Glutamatergic neuron (in vitro differentiated cells): ENCODE data around the gene KRT15. TPM values are rescaled to one million over a fixed set of nuclear protein-coding genes. Genes with fewer than 3 reads are reported as not detected.

Source experiments
- DNase-seq: peaks from one replicate; pipeline ENCODE4 v3.0.0; 2022
- H3K27ac Mint-ChIP-seq: one replicate; pipeline ENCODE4 v1.8.0; 2020; ENCODE audit warnings: mild to moderate bottlenecking, mixed read lengths, inconsistent platforms; ENCODE audit not compliant: unreplicated experiment
- H3K27me3 Mint-ChIP-seq: one replicate; pipeline ENCODE4 v1.8.0; 2020; ENCODE audit warnings: mild to moderate bottlenecking, moderate library complexity, mixed read lengths, inconsistent platforms; ENCODE audit not compliant: unreplicated experiment
- H3K36me3 Mint-ChIP-seq: one replicate; pipeline ENCODE4 v1.8.0; 2020; ENCODE audit warnings: mild to moderate bottlenecking, mixed read lengths, inconsistent platforms; ENCODE audit not compliant: unreplicated experiment
- H3K4me1 Mint-ChIP-seq: one replicate; pipeline ENCODE4 v1.8.0; 2020; ENCODE audit warnings: mild to moderate bottlenecking, low read depth, mixed read lengths, inconsistent platforms; ENCODE audit not compliant: unreplicated experiment
- H3K4me3 Mint-ChIP-seq: one replicate; pipeline ENCODE4 v1.8.0; 2020; ENCODE audit warnings: mild to moderate bottlenecking, mixed read lengths, inconsistent platforms; ENCODE audit not compliant: unreplicated experiment
- H3K9me3 Mint-ChIP-seq: one replicate; pipeline ENCODE4 v1.8.0; 2020; ENCODE audit warnings: mild to moderate bottlenecking, moderate library complexity, mixed read lengths, inconsistent platforms; ENCODE audit not compliant: unreplicated experiment
- long read RNA-seq: library from polyadenylated mRNA; unstranded; transcript quantifications from one replicate; pipeline ENCODE4 v2.0.0, GENCODE V29; 2020; ENCODE audit not compliant: unreplicated experiment
- total RNA-seq: library from RNA; stranded (reverse); fragmentation: NEBNext Ultra II Directional; extraction: Animal tissue kit (Norgen Biotek cat#: 25700); gene quantifications from one replicate; pipeline ENCODE4 v1.2.1, GENCODE V29; 2021; ENCODE audit not compliant: unreplicated experiment
- TF ChIP-seq, protein P1 (sequence below): fragments of 200-600 bp; sonication (generic); IDR thresholded peaks from one replicate; pipeline ENCODE4 v1.5.0; 2021; ENCODE audit not compliant: partially characterized antibody, unreplicated experiment

The KRT15 gene
- not detected for total RNA-seq
- long read RNA-seq: 0 reads

DNA sequence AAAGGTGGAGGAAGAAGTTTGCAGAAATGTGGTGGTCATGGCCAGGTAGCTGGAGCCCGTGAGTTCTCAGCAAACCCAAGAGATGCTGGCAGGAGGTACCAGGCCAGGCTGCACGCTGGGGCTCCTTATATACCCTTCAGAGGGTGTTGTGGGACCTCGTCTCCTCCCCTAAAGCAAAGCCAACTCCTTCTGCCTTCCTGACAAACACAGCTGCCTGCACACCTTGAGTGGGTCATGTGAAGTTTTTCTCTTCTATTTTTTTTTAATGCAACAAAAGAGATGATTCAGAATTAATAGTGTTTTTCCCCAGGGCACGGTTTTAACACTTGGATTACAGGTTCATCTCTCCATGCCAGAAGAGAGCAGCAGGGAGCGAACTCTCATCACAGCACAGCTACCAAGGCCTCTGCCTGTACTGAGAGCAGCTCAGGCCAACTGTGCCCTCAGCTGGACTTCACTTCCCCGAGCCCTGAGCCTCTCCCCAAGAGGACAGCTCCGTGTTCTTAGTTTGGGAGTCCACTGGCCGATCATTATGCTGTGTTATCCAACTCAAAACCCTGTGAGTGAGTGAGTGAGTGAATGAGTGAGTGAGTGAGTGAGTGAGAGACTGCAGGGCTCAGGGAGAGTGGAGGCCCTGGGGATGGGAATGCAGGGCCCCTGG is at the start of gene KRT15:
KRT15 (minus strand) TSS at position 102 of the 661 bp plus-strand sequence; CDS start at position 39, 63 bp downstream.
- TF ChIP-seq, protein P1, sequence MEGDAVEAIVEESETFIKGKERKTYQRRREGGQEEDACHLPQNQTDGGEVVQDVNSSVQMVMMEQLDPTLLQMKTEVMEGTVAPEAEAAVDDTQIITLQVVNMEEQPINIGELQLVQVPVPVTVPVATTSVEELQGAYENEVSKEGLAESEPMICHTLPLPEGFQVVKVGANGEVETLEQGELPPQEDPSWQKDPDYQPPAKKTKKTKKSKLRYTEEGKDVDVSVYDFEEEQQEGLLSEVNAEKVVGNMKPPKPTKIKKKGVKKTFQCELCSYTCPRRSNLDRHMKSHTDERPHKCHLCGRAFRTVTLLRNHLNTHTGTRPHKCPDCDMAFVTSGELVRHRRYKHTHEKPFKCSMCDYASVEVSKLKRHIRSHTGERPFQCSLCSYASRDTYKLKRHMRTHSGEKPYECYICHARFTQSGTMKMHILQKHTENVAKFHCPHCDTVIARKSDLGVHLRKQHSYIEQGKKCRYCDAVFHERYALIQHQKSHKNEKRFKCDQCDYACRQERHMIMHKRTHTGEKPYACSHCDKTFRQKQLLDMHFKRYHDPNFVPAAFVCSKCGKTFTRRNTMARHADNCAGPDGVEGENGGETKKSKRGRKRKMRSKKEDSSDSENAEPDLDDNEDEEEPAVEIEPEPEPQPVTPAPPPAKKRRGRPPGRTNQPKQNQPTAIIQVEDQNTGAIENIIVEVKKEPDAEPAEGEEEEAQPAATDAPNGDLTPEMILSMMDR: no peak
- H3K4me1 Mint-ChIP-seq: no peaks in the 10 kb centered on the region
- no peaks in the 10 kb centered on the region for H3K36me3 Mint-ChIP-seq
- H3K9me3 Mint-ChIP-seq: peaks cover 3% of the 10 kb centered on the region
- H3K4me3 Mint-ChIP-seq: no peak within 1 kb of the TSS
- DNase-seq: no peak
- peaks cover 2% of the 10 kb centered on the region for H3K27me3 Mint-ChIP-seq
- no peak within 1 kb of the TSS for H3K27ac Mint-ChIP-seq

DNA sequence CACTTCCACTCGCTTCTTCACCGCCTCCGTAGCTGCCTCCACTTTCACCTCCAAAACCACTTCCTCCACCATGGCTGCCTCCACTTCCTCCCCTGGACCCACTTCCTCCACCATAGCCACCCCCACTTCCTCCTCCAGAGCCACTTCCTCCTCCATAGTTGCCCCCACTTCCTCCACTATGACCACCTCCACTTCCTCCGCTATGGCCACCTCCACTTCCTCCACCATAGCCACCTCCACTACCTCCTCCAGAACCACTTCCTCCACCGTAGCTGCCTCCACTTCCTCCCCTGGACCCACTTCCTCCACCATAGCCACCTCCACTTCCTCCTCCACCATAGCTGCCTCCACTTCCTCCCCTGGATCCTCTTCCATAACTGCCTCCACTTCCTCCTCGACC is 48.6 kb upstream of the KRT15 start:
- Mint-ChIP-seq H3K27me3 (peaks cover 2% of the 10 kb centered on the region), H3K9me3 (peaks cover 1% of the 10 kb centered on the region), H3K36me3 (no peaks in the 10 kb centered on the region), H3K4me3 (no peak overlapping the region), H3K27ac (no peak overlapping the region), H3K4me1 (no peaks in the 10 kb centered on the region)
- TF ChIP-seq, protein P1: no peak
- no peak for DNase-seq

DNA sequence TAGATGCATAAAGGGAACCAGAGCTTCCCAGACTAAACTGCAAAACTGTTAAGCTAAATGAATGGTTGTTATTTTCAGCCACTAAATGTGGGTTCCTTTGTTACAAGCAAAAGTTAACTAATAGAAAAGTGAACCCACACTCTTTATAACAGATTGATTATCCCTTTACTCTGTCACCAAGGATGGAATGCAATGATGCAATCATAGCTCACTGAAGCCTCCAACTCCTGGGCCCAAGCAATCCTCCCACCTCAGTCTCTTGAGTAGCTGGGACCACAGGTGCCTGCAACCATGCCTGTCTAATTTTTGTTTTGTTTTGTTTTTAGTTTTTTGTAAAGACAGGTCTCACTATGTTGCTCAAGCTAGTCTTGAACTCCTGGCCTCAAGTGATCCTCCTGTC is 46.6 kb upstream of the KRT15 start:
- DNase-seq: no peak
- H3K27me3 Mint-ChIP-seq: peaks cover 2% of the 10 kb centered on the region
- H3K4me1 Mint-ChIP-seq: no peaks in the 10 kb centered on the region
- peaks cover 1% of the 10 kb centered on the region for H3K9me3 Mint-ChIP-seq
- H3K27ac Mint-ChIP-seq: no peak overlapping the region
- no peak overlapping the region for H3K4me3 Mint-ChIP-seq
- TF ChIP-seq, protein P1: no peak
- H3K36me3 Mint-ChIP-seq: no peaks in the 10 kb centered on the region

DNA sequence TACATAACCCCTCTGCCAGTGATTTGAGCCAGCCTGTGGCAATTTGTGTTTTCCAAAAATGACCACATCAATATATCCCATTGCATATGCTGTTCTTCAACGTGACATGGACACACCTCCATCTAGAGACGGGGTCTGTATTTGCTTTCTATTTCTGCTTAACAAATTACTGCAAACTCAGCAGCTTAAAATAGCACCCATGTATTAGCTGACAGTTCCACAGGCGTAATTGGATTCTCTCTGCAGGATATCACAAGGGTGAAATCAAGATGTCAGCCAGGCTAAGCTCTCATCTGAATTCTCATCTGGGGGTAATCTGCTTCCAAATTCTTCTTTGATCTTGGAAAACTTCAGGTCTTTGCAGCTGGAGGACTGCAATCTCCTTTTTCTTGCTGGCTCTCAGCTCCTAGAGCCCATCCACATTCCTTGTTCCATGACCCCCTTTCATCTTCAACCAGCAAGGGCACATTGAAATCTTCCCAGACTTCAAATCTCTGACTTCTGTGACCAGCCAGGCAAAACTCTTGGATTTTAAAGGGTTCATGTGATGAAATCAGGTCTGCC is 45.0 kb upstream of the KRT15 start:
- Mint-ChIP-seq H3K4me1 (no peaks in the 10 kb centered on the region), H3K4me3 (no peak overlapping the region), H3K27ac (no peak overlapping the region), H3K36me3 (no peaks in the 10 kb centered on the region), H3K27me3 (no peaks in the 10 kb centered on the region), H3K9me3 (peaks cover 1% of the 10 kb centered on the region)
- TF ChIP-seq, protein P1: no peak
- DNase-seq: no peak

DNA sequence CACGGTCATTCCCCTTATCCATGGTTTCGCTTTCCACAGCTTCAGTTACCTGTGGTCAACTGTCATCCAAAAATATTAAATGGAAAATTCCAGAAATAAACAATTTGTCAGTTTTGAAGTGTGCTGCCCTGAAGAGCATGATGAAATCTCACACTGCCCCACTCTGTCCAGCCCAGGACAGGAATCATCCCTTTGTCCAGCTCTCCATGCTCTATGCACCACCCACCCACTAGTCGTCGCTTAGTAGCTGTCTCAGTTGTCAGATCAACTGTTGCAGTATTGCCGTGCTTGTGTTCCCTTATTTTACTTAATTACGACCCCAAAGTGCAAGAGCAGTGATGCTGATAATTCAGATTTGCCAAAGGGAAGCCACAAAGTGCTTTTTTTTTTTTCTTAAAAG is 42.9 kb upstream of the KRT15 start:
- H3K36me3 Mint-ChIP-seq: no peaks in the 10 kb centered on the region
- no peak for DNase-seq
- no peaks in the 10 kb centered on the region for H3K4me1 Mint-ChIP-seq
- no peaks in the 10 kb centered on the region for H3K27me3 Mint-ChIP-seq
- no peak overlapping the region for H3K27ac Mint-ChIP-seq
- H3K9me3 Mint-ChIP-seq: peaks cover 1% of the 10 kb centered on the region
- H3K4me3 Mint-ChIP-seq: no peak overlapping the region
- TF ChIP-seq, protein P1: no peak
